HepG2 (cell line): ENCODE results near the gene CDK5RAP2. TPM values are rescaled to one million over a fixed set of nuclear protein-coding genes. Genes with fewer than 3 reads are reported as not detected.

Experiments used
- ATAC-seq: fragments of 200-7000 bp; cut with Tn5 transposase; 3 replicates; pipeline ENCODE4 v1.9.1; 2020; ENCODE audit warnings: mild to moderate bottlenecking, moderate library complexity
- BruUV-seq: library from RNA; stranded (reverse); fragments of 400-500 nt; replicated peaks from 2 replicates; lab custom pipeline; 2021; lab: Mats Ljungman, UMichigan
- CTCF ChIA-PET: fragments of 300-600 bp; formaldehyde crosslinking; extraction: SDS; loops from one replicate; lab custom pipeline; 2021; ENCODE audit warnings: low total read pairs, inconsistent platforms, low intra/inter-chr PET ratio; lab: Yijun Ruan, JAX
- POLR2A ChIA-PET: fragments of 350-600 bp; sonication (Branson Sonifier 250); formaldehyde crosslinking; loops from one replicate; lab custom pipeline; 2020; ENCODE audit warnings: antibody characterized with exemption, inconsistent platforms; lab: Yijun Ruan, JAX
- DNase-seq: peaks from one replicate; pipeline ENCODE4 v3.0.0-alpha.2; 2015; ENCODE audit warnings: low spot score
- FAIRE-seq: peaks from 3 replicates; lab custom pipeline; 2011; peaks lifted over from hg19 to GRCh38; lab: Jason Lieb, UNC
- H2AFZ ChIP-seq: one replicate; pipeline ENCODE4 v1.6.1; 2011; ENCODE audit warnings: low read length, inconsistent platforms
- H3K27ac ChIP-seq: fragments of 300-600 bp; 3 replicates; pipeline ENCODE4 v1.8.0; 2011; ENCODE audit warnings: mixed run types, mild to moderate bottlenecking, mixed read lengths, low read length, inconsistent platforms; ENCODE audit not compliant: insufficient read depth; ENCODE audit errors: extremely low read length
- H3K27me3 ChIP-seq, 2 experiments: fragments of 200-600 bp in 1 of 2; 2 replicates in 1 of 2; 3 replicates in 1 of 2; pipeline versions ENCODE4 v1.6.0 to v1.8.0; 2011; ENCODE audit warnings: low read length in 2 of 2, mild to moderate bottlenecking in 2 of 2, moderate library complexity in 2 of 2, inconsistent platforms in 1 of 2; ENCODE audit not compliant: insufficient read depth in 2 of 2, control insufficient read depth in 1 of 2
- H3K36me3 ChIP-seq, 2 experiments: fragments of 200-600 bp in 1 of 2; replicated peaks in 1 of 2; 2 replicates in 1 of 2; 3 replicates in 1 of 2; pipeline versions ENCODE4 v1.5.1 to v1.8.0; 2011; ENCODE audit warnings: low read length in 2 of 2, inconsistent platforms in 1 of 2; ENCODE audit not compliant: insufficient read depth in 2 of 2, control insufficient read depth in 1 of 2
- H3K4me1 ChIP-seq: 2 replicates; pipeline ENCODE4 v1.5.1; 2012; ENCODE audit warnings: low read length, inconsistent platforms; ENCODE audit not compliant: insufficient read depth
- H3K4me2 ChIP-seq: 2 replicates; pipeline ENCODE4 v1.6.0; 2011; ENCODE audit warnings: low read depth, low read length, inconsistent platforms
- H3K4me3 ChIP-seq, 3 experiments: fragments of 200-600 bp in 1 of 3; sonication (generic), shearing (Covaris generic) in 1 of 3; replicated peaks in 1 of 3; 2 replicates each; pipeline ENCODE4 v1.5.1; 2011 to 2016; ENCODE audit warnings: low read length in 3 of 3, inconsistent platforms in 2 of 3, low read depth in 2 of 3, mild to moderate bottlenecking in 2 of 3, control low read depth in 1 of 3, mixed read lengths in 1 of 3; ENCODE audit not compliant: insufficient read depth in 1 of 3
- H3K79me2 ChIP-seq: one replicate; pipeline ENCODE4 v1.6.1; 2011; ENCODE audit warnings: low read length, inconsistent platforms; ENCODE audit not compliant: insufficient read depth
- H3K9ac ChIP-seq: 2 replicates; pipeline ENCODE4 v1.6.0; 2011; ENCODE audit warnings: mild to moderate bottlenecking, low read depth, low read length, inconsistent platforms; ENCODE audit not compliant: insufficient read depth
- H3K9me3 ChIP-seq: 2 replicates; pipeline ENCODE4 v1.5.1; 2012; ENCODE audit warnings: mild to moderate bottlenecking, low read length
- H4K20me1 ChIP-seq: 2 replicates; pipeline ENCODE4 v1.6.0; 2011; ENCODE audit warnings: inconsistent platforms, mild to moderate bottlenecking, low read length, moderate library complexity; ENCODE audit not compliant: insufficient read depth
- CCAR2 ChIP-seq: fragments of 200-400 bp; formaldehyde crosslinking; optimal IDR thresholded peaks from 2 replicates; pipeline ENCODE3; 2018; ENCODE audit warnings: low read depth, mild to moderate bottlenecking, low read length, moderate library complexity
- ELF1 ChIP-seq: sonication (generic); formaldehyde crosslinking; IDR thresholded peaks from 2 replicates; pipeline ENCODE4 v1.4.0; 2020; ENCODE audit warnings: missing genetic modification reagents
- ETV6 ChIP-seq: sonication (generic); formaldehyde crosslinking; conservative IDR thresholded peaks from 2 replicates; pipeline ENCODE4 v1.4.0; 2020; ENCODE audit warnings: missing genetic modification reagents
- FOXK2 ChIP-seq: fragments of 450-650 bp; IDR thresholded peaks from 2 replicates; pipeline ENCODE4 v1.6.1; 2016
- HNRNPK ChIP-seq: fragments of 200-400 bp; formaldehyde crosslinking; IDR thresholded peaks from 2 replicates; pipeline ENCODE4 v1.6.1; 2018; ENCODE audit warnings: low read length, low read depth, moderate library complexity, mild to moderate bottlenecking; ENCODE audit not compliant: poor library complexity, severe bottlenecking
- HOXA3 ChIP-seq: sonication (generic); formaldehyde crosslinking; IDR thresholded peaks from 2 replicates; pipeline ENCODE4 v1.5.0; 2020; ENCODE audit warnings: missing genetic modification reagents
- IRF2 ChIP-seq: IDR thresholded peaks from 2 replicates; pipeline ENCODE4 v1.6.1; 2018; ENCODE audit warnings: missing genetic modification reagents, missing compliant biosample characterization
- KLF13 ChIP-seq: sonication (generic); formaldehyde crosslinking; IDR thresholded peaks from 2 replicates; pipeline ENCODE4 v1.4.0; 2020; ENCODE audit warnings: mild to moderate bottlenecking, missing genetic modification reagents
- KLF16 ChIP-seq, 2 experiments: sonication (generic) in 1 of 2; formaldehyde crosslinking in 1 of 2; IDR thresholded peaks; 2 replicates each; pipeline versions ENCODE4 v1.6.1 to v1.8.0; 2016 to 2023; ENCODE audit warnings: missing genetic modification reagents in 2 of 2, missing compliant biosample characterization in 1 of 2
- MBNL3 ChIP-seq: fragments of 250-450 bp; sonication (Bioruptor Pico); conservative IDR thresholded peaks from 2 replicates; pipeline ENCODE4 v1.8.0; 2022; ENCODE audit warnings: mild to moderate bottlenecking, inconsistent platforms
- POLR2AphosphoS5 ChIP-seq: IDR thresholded peaks from 2 replicates; pipeline ENCODE4 v1.6.1; 2012; ENCODE audit warnings: low read depth, low read length
- RAD21 ChIP-seq: fragments of 450-650 bp; formaldehyde crosslinking; IDR thresholded peaks from 2 replicates; pipeline ENCODE4 v1.5.0; 2020; ENCODE audit warnings: mild to moderate bottlenecking
- SSRP1 ChIP-seq: IDR thresholded peaks from 2 replicates; pipeline ENCODE4 v1.6.1; 2016; ENCODE audit warnings: control low read depth
- TBX3 ChIP-seq: fragments of 450-650 bp; IDR thresholded peaks from 2 replicates; pipeline ENCODE4 v1.6.1; 2017; ENCODE audit warnings: antibody characterized with exemption, mild to moderate bottlenecking, inconsistent platforms, borderline replicate concordance
- THAP11 ChIP-seq: IDR thresholded peaks from 2 replicates; pipeline ENCODE4 v1.6.1; 2016; ENCODE audit warnings: missing biosample characterization, missing genetic modification reagents
- XRCC5 ChIP-seq: fragments of 200-400 bp; formaldehyde crosslinking; optimal IDR thresholded peaks from 2 replicates; pipeline ENCODE3; 2017; ENCODE audit warnings: mild to moderate bottlenecking, low read length
- ZNF564 ChIP-seq: sonication (generic); formaldehyde crosslinking; IDR thresholded peaks from 2 replicates; pipeline ENCODE4 v1.8.1; 2023; ENCODE audit warnings: mild to moderate bottlenecking, missing genetic modification reagents
- WGBS: methylation state at CpG from one replicate; pipeline ENCODE4 v1.1.6; 2017; ENCODE audit warnings: low lambda C conversion rate; 5-methylcytosine and 5-hydroxymethylcytosine counted together
- in situ Hi-C: cut with HindIII; loops from 2 replicates; pipeline ENCODE4 v1.10.0; 2017; ENCODE audit warnings: low pct_unique_long_range_greater_than_20kb; ENCODE audit not compliant: extremely low pct_ligation_motif_present
- intact Hi-C: fragments of 100-400 bp; cut with micrococcal nuclease; formaldehyde crosslinking; loops from one replicate; pipeline ENCODE4 v1.10.0; 2022; ENCODE audit not compliant: unreplicated experiment
- polyA plus RNA-seq, 8 experiments: library from polyadenylated mRNA; depleted of rRNA in 3 of 8; stranded (reverse) in 7 of 8; unstranded in 1 of 8; fragments of >200 nt; fragmentation: Illumina TruSeq in 4 of 8; extraction: Trizol in 4 of 8; gene quantifications; 2 replicates each; pipeline versions ENCODE4 v1.2.1 to v1.2.3, GENCODE V29; 2011 to 2016; ENCODE audit warnings: low read depth in 4 of 8, missing spikeins in 1 of 8, mixed read lengths in 1 of 8; ENCODE audit not compliant: insufficient read depth in 1 of 8
- total RNA-seq, 5 experiments: library from RNA; depleted of rRNA; stranded (reverse); fragments of >200 nt; fragmentation: Illumina TruSeq; extraction: Trizol; gene quantifications; 2 replicates each; pipeline ENCODE4 v1.2.3, GENCODE V29; 2016; ENCODE audit warnings: low read depth in 1 of 5
- TF ChIP-seq, protein P1 (sequence below): sonication (generic); formaldehyde crosslinking; IDR thresholded peaks from 2 replicates; pipeline ENCODE4 v1.5.0; 2020; ENCODE audit warnings: missing genetic modification reagents
- TF ChIP-seq, protein P2 (sequence below): sonication (generic); formaldehyde crosslinking; IDR thresholded peaks from 2 replicates; pipeline ENCODE4 v1.4.0; 2020; ENCODE audit warnings: missing genetic modification reagents
- TF ChIP-seq, protein P3 (sequence below): fragments of 450-650 bp; IDR thresholded peaks from 2 replicates; pipeline ENCODE4 v1.6.1; 2017; ENCODE audit warnings: mild to moderate bottlenecking
- TF ChIP-seq, protein P4 (sequence below): sonication (generic); formaldehyde crosslinking; IDR thresholded peaks from 2 replicates; pipeline ENCODE4 v1.8.0; 2022; ENCODE audit warnings: missing genetic modification reagents, mild to moderate bottlenecking, borderline replicate concordance

The CDK5RAP2 gene
- total and polyA plus RNA-seq, 2 of the 13 experiments (the other 11 are each of a cell fraction or from before 2014, with no cell fraction given) = 31.8 to 42.2 TPM

DNA sequence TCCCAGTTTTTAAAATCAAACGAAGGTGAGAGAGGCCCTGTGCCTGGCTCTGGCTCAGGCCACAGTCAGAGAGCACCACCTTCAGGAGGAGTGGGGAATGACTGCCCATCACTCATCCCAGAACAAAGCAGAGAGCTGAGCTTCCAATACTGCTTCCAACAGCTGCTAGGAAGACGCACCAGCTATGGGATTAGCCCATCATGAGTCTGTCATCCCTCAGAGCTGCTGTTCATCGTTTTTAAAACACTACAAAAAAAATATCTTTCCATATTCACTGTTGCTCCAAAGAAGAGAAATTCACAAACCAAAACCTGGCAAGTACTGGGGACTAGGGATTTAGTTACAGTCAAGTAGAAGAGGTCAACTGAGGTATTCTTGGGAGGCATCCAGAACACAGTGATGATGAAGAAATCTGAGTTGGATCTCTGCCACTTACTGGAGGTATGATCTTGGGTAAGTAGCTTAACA lies 102.4 kb downstream of the CDK5RAP2 start (continued):
- TF ChIP-seq HNRNPK = no peak
- no peak for TF ChIP-seq XRCC5
- TF ChIP-seq THAP11 (CRISPR knock-in tag) = no peak
- no peak for TF ChIP-seq HOXA3 (CRISPR knock-in tag)
- TF ChIP-seq MBNL3 (CRISPR knock-in tag) = no peak
- no peak for TF ChIP-seq ZNF564
- TF ChIP-seq, protein P1, sequence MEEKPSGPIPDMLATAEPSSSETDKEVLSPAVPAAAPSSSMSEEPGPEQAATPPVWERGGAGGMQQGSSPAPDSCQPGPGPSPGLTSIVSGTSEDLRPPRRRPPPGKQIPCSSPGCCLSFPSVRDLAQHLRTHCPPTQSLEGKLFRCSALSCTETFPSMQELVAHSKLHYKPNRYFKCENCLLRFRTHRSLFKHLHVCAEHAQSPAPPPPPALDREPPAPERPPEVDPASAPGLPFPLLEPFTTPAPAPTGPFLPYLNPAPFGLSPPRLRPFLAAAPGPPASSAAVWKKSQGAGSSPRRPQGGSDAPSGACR (CRISPR knock-in tag) = no peak
- no peak for TF ChIP-seq CCAR2
- TF ChIP-seq, protein P2, sequence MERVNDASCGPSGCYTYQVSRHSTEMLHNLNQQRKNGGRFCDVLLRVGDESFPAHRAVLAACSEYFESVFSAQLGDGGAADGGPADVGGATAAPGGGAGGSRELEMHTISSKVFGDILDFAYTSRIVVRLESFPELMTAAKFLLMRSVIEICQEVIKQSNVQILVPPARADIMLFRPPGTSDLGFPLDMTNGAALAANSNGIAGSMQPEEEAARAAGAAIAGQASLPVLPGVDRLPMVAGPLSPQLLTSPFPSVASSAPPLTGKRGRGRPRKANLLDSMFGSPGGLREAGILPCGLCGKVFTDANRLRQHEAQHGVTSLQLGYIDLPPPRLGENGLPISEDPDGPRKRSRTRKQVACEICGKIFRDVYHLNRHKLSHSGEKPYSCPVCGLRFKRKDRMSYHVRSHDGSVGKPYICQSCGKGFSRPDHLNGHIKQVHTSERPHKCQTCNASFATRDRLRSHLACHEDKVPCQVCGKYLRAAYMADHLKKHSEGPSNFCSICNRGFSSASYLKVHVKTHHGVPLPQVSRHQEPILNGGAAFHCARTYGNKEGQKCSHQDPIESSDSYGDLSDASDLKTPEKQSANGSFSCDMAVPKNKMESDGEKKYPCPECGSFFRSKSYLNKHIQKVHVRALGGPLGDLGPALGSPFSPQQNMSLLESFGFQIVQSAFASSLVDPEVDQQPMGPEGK (CRISPR knock-in tag) = no peak
- TF ChIP-seq POLR2AphosphoS5 = no peak
- TF ChIP-seq RAD21 (CRISPR knock-in tag) = peak; percentile 41; the same call in 1 of the 2 replicates

DNA sequence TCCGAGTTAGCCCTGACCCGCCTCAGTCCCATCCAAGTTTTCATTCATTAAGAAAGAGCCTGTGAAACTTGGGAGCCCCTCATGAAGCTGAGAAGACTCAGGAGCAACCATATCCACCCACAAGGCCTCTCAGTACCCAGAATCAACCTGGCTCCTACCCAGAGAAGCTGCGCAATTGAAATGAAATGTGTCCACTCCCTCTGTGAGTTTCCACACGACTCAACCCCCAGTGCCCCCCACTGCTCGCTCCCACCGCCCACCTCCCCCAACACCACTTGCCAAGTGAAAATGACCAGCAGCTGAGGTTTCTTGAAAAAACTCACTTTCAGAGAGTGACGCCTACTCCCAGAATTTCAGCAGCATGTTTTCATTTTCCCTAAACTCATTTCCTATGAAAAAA lies 104.6 kb downstream of the CDK5RAP2 start:
- DNase-seq (no peak), ATAC-seq (no peak), FAIRE-seq (no peak)
- WGBS = 97% methylated on average over 7 of the region's 7 CpGs
- Histone ChIP-seq H3K9ac (no peak overlapping the region), H3K36me3 (peaks cover 27 to 83% of the 10 kb centered on the region in 2 experiments), H2AFZ (no peak overlapping the region), H3K27ac (no peak overlapping the region), H3K4me1 (no peaks in the 10 kb centered on the region), H3K4me3 (no peak overlapping the region), H3K27me3 (no peaks in the 10 kb centered on the region), H3K9me3 (no peaks in the 10 kb centered on the region), H3K4me2 (no peak overlapping the region), H4K20me1 (no peaks in the 10 kb centered on the region), H3K79me2 (peaks cover 4% of the 10 kb centered on the region)
- in situ Hi-C loops = no loop called here
- ChIA-PET POLR2A (no interaction called here), CTCF (no interaction called here)
- intact Hi-C loops = no loop called here
- no TSS peak for BruUV-seq
- TF ChIP-seq KLF16 (CRISPR knock-in tag; IDR thresholded peaks at IDR 0.05) = no peak
- no peak for TF ChIP-seq KLF13 (CRISPR knock-in tag)
- no peak for TF ChIP-seq FOXK2
- TF ChIP-seq SSRP1 (CRISPR knock-in tag) = no peak
- TF ChIP-seq ETV6 = no peak
- TF ChIP-seq, protein P3, sequence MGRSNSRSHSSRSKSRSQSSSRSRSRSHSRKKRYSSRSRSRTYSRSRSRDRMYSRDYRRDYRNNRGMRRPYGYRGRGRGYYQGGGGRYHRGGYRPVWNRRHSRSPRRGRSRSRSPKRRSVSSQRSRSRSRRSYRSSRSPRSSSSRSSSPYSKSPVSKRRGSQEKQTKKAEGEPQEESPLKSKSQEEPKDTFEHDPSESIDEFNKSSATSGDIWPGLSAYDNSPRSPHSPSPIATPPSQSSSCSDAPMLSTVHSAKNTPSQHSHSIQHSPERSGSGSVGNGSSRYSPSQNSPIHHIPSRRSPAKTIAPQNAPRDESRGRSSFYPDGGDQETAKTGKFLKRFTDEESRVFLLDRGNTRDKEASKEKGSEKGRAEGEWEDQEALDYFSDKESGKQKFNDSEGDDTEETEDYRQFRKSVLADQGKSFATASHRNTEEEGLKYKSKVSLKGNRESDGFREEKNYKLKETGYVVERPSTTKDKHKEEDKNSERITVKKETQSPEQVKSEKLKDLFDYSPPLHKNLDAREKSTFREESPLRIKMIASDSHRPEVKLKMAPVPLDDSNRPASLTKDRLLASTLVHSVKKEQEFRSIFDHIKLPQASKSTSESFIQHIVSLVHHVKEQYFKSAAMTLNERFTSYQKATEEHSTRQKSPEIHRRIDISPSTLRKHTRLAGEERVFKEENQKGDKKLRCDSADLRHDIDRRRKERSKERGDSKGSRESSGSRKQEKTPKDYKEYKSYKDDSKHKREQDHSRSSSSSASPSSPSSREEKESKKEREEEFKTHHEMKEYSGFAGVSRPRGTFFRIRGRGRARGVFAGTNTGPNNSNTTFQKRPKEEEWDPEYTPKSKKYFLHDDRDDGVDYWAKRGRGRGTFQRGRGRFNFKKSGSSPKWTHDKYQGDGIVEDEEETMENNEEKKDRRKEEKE = no peak
- no peak for TF ChIP-seq TBX3
- TF ChIP-seq ELF1 (CRISPR knock-in tag) = no peak
- TF ChIP-seq, protein P4, sequence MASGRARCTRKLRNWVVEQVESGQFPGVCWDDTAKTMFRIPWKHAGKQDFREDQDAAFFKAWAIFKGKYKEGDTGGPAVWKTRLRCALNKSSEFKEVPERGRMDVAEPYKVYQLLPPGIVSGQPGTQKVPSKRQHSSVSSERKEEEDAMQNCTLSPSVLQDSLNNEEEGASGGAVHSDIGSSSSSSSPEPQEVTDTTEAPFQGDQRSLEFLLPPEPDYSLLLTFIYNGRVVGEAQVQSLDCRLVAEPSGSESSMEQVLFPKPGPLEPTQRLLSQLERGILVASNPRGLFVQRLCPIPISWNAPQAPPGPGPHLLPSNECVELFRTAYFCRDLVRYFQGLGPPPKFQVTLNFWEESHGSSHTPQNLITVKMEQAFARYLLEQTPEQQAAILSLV = no peak
- TF ChIP-seq IRF2 (CRISPR knock-in tag) = no peak
